ENCODE measurements around the gene TWNK. TPM values are rescaled to one million over a fixed set of nuclear protein-coding genes. Genes with fewer than 3 reads are reported as not detected.

TWNK gene
- total and polyA plus RNA-seq, 9 of the 15 experiments (the other 6 are each of a cell fraction or from before 2014, with no cell fraction given): 11.6 to 34.7 (median 17.4) TPM

- no peak for FAIRE-seq
- Histone ChIP-seq H3K9me3 (replicated peaks; ENCODE audit: control insufficient read depth, insufficient read depth, low read depth, low read length) (no peaks in the 10 kb centered on the region), H3K4me1 (replicated peaks in 1 of 2; ENCODE audit: control insufficient read depth in 2 of 2, insufficient read depth in 2 of 2, low read length in 2 of 2) (peaks cover 8 to 14% of the 10 kb centered on the region in 2 experiments), H3K9ac (ENCODE audit: insufficient read depth in 1 of 2, low read depth in 2 of 2, low read length in 2 of 2) (no peak overlapping the region), H3K27ac (ENCODE audit: extremely low read depth, low read depth, low read length) (no peak overlapping the region), H2AFZ (ENCODE audit: low read depth, low read length) (no peak overlapping the region), H3K4me3 (no peak overlapping the region), H3K9me1 (ENCODE audit: control insufficient read depth, insufficient read depth, low read length) (no peaks in the 10 kb centered on the region), H3K27me3 (ENCODE audit: control insufficient read depth in 2 of 2, insufficient read depth in 2 of 2, low read length in 2 of 2) (no peaks in the 10 kb centered on the region), H3K79me2 (ENCODE audit: control insufficient read depth, insufficient read depth, low read length) (no peaks in the 10 kb centered on the region), H3K36me3 (ENCODE audit: control insufficient read depth, insufficient read depth, low read length) (no peaks in the 10 kb centered on the region), H3K4me2 (ENCODE audit: insufficient read depth, low read length) (no peak overlapping the region), H4K20me1 (replicated peaks; ENCODE audit: control insufficient read depth, insufficient read depth, low read length) (no peaks in the 10 kb centered on the region)
- WGBS (ENCODE audit: insufficient coverage, low coverage, missing lambda C conversion rate): 28% methylated on average over 9 of the region's 13 CpGs
- DNase-seq (ENCODE audit: extremely low read depth in 1 of 4, low spot score in 3 of 4): no peak
- no TSS peak for BruUV-seq (replicated peaks)
- ChIA-PET POLR2A (interaction anchor here (1.1 kb wide), 2 partner anchors 13 to 45 kb away, joined by 3 to 4 read pairs; no protein-coding TSS in a partner anchor), CTCF (ENCODE audit: low intra/inter-chr PET ratio) (no interaction called here)
- intact Hi-C loops (cut with micrococcal nuclease) (no loop called here), in situ Hi-C loops (cut with MboI) (no loop called here)
- TF ChIP-seq NR2C1 (IDR thresholded peaks at IDR 0.05) (peak; percentile 64), NR2C1 (tag; IDR thresholded peaks at IDR 0.05) (peak; percentile 52), NELFE (IDR thresholded peaks at IDR 0.05; ENCODE audit: insufficient read depth, insufficient read length) (no peak), MTF1 (CRISPR knock-in tag; IDR thresholded peaks at IDR 0.05; ENCODE audit: borderline replicate concordance) (no peak), NR2C2 (CRISPR knock-in tag; IDR thresholded peaks at IDR 0.05) (no peak), NR2C2 (tag; IDR thresholded peaks at IDR 0.05) (peak; percentile 32; the same call in 1 of the 2 replicates)
- ATAC-seq: no peak
Observed at GRCh38 chr10:100972115-100972903, 15.0 kb upstream of the TWNK start.

All from K562 (cell line).